Heart left ventricle (tissue), 16 donors: ENCODE results near the gene TUBG2. TPM values are rescaled to one million over a fixed set of nuclear protein-coding genes. Genes with fewer than 3 reads are reported as not detected.

ENCODE experiments used
- ATAC-seq, 4 donors: fragments of 200-7000 bp; cut with Tn5 transposase; one replicate each; pipeline ENCODE4 v1.9.1; 2020 to 2022; ENCODE audit warnings: moderate library complexity in 4 of 4, mild to moderate bottlenecking in 3 of 4, moderate number of reproducible peaks in 1 of 4
- DNase-seq, 5 donors: peaks; one replicate each; pipeline ENCODE4 v3.0.0-alpha.2; 2020
- H3K27ac ChIP-seq, 12 donors: fragments of 200-600 bp; sonication (generic) in 4 of 12; one replicate each; pipeline versions ENCODE4 v1.5.0 to v1.8.0; 2016 to 2022; ENCODE audit warnings: mild to moderate bottlenecking in 2 of 12
- H3K27me3 ChIP-seq, 9 donors: fragments of 200-600 bp; sonication (generic) in 2 of 9; one replicate each; pipeline versions ENCODE4 v1.5.1 to v1.8.0; 2016 to 2022; ENCODE audit warnings: mild to moderate bottlenecking in 3 of 9
- H3K36me3 ChIP-seq, 9 donors: fragments of 200-600 bp; sonication (generic) in 2 of 9; one replicate each; pipeline versions ENCODE4 v1.5.0 to v1.8.0; 2018 to 2022; ENCODE audit warnings: mild to moderate bottlenecking in 2 of 9
- H3K4me1 ChIP-seq, 12 donors: fragments of 200-600 bp; sonication (generic) in 4 of 12; one replicate each; pipeline versions ENCODE4 v1.5.0 to v1.8.0; 2016 to 2022; ENCODE audit warnings: mild to moderate bottlenecking in 3 of 12
- H3K4me3 ChIP-seq, 12 donors: fragments of 200-600 bp; sonication (generic) in 4 of 12; one replicate each; pipeline versions ENCODE4 v1.5.0 to v1.8.0; 2017 to 2022; ENCODE audit warnings: mild to moderate bottlenecking in 9 of 12, moderate library complexity in 4 of 12
- H3K9me3 ChIP-seq, 12 donors: fragments of 200-600 bp; sonication (generic) in 4 of 12; one replicate each; pipeline versions ENCODE4 v1.5.0 to v1.8.0; 2016 to 2022; ENCODE audit warnings: mild to moderate bottlenecking in 1 of 12
- POLR2A ChIP-seq, 2 donors: fragments of 450-650 bp; IDR thresholded peaks; one replicate each; pipeline ENCODE4 v1.6.1; 2017; ENCODE audit warnings: antibody characterized with exemption in 2 of 2, mild to moderate bottlenecking in 2 of 2, moderate library complexity in 2 of 2
- WGBS, 4 donors: extraction: QIAGEN DNeasy Blood & Tissue Kit in 2 of 4; methylation state at CpG; one replicate each; pipeline versions ENCODE4 v1.1.5 to v1.1.7; 2013 to 2018; 5-methylcytosine and 5-hydroxymethylcytosine counted together
- intact Hi-C, 10 donors: fragments of 100-400 bp; cut with DNase I; formaldehyde crosslinking; loops; one replicate each; pipeline versions ENCODE4 v1.11.1 to v1.14.2; 2022
- microRNA-seq, 4 donors: library from miRNA; unstranded; fragments of <30 nt; microRNA quantifications; one replicate each; pipeline versions ENCODE4 to v1.2.0, GENCODE V29; 2017 to 2020
- polyA plus RNA-seq, 2 donors: library from polyadenylated mRNA; stranded (reverse); fragments of 200-250 nt; gene quantifications; one replicate each; pipeline ENCODE4 v1.2.3, GENCODE V29; 2013
- total RNA-seq, 9 donors: library from RNA; depleted of rRNA in 2 of 9; stranded (reverse); fragments of >200 nt in 2 of 9; fragmentation: NEBNext Ultra II Directional in 3 of 9; extraction: Animal tissue kit (Norgen Biotek cat#: 25700) in 3 of 9; gene quantifications; one replicate each; pipeline versions ENCODE4 v1.1.0 to v1.2.4, GENCODE V29; 2016 to 2023
- TF ChIP-seq, protein P1 (sequence below), 12 donors: fragments of 200-600 bp; sonication (generic) in 4 of 12; IDR thresholded peaks; one replicate each; pipeline versions ENCODE4 v1.5.0 to v1.8.0; 2018 to 2022; ENCODE audit warnings: antibody characterized with exemption in 12 of 12, mild to moderate bottlenecking in 5 of 12
- donor health status: ischemic (EF 13 %, LVEDD 7.1; RV severe dilation, severe dysfunction).
- donor health status: healthy with polysubstance abuse.
- donor health status: DM: no; HTN: yes; CAD: no.
- donor health status: DM: no; HTN: no; CAD: no.
- donor health status: ischemic (EF 25% LVEDD 6.9; RV normal size, moderate dysfunction).
- donor health status: ischemic (EF 25% LVEDD 5.7; RV mildly dilated, moderate dysfunction).
- donor health status: healthy.
- donor health status: DM: yes; HTN: yes; CAD: no.
- donor health status: ischemic (EF 35%, LVEDD 5.7; RV mildly dilated, moderate dysfunction).
- donor health status: nonischemic (EF 11% LVEDD 7.7; RV severe dilation, severe dysfunction).
- donor health status: DM: yes; HTN: yes; CAD: no.
- donor health status: PGD.
- donor health status: ischemic (EF 29% LVEDD 5.4; RV normal size, mild dysfunction).
- donor health status: nonischemic (EF 23%, LVEDD 6.1; RV moderate dilation, normal function).

Gene TUBG2
- total and polyA plus RNA-seq, 11 donors, result 8.6 to 28.2 (median 15.3) TPM

DNA sequence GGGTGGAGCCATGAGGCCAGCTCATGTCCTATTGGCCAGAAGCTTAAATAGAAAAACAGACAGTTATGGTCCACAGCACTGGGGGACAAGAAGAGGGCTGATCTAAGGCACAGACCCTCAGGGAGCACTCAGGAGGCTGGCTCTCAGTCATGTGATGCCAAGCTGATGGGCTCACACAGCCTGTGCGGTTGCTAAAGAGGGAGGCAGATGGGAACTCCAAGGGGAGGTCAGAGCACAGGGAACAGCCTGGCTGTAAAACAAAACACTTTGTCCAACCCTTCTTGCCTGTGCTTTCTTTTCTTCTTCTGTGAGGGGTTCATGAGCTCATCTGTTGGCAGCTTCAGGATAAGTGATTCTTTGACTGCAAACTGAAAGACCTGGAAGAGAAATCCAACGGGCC is 50.5 kb downstream of the TUBG2 start:
- Histone ChIP-seq H3K36me3 (peaks cover 9 to 100% (median 100%) of the 10 kb centered on the region in 9 donors), H3K27me3 (no peaks in the 10 kb centered on the region), H3K9me3 (no peaks in the 10 kb centered on the region), H3K27ac (no peak overlapping the region), H3K4me3 (no peak overlapping the region), H3K4me1 (no peaks in the 10 kb centered on the region)
- intact Hi-C loops, result no loop called here
- 64 to 75% (median 68%) methylated on average over 2 of the region's 2 CpGs for WGBS, 4 donors
- no peak for ATAC-seq
- no peak for DNase-seq
- TF ChIP-seq, protein P1, sequence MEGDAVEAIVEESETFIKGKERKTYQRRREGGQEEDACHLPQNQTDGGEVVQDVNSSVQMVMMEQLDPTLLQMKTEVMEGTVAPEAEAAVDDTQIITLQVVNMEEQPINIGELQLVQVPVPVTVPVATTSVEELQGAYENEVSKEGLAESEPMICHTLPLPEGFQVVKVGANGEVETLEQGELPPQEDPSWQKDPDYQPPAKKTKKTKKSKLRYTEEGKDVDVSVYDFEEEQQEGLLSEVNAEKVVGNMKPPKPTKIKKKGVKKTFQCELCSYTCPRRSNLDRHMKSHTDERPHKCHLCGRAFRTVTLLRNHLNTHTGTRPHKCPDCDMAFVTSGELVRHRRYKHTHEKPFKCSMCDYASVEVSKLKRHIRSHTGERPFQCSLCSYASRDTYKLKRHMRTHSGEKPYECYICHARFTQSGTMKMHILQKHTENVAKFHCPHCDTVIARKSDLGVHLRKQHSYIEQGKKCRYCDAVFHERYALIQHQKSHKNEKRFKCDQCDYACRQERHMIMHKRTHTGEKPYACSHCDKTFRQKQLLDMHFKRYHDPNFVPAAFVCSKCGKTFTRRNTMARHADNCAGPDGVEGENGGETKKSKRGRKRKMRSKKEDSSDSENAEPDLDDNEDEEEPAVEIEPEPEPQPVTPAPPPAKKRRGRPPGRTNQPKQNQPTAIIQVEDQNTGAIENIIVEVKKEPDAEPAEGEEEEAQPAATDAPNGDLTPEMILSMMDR (IDR thresholded peaks at IDR 0.05), result no peak
- TF ChIP-seq POLR2A (IDR thresholded peaks at IDR 0.05), result no peak

Small RNAs within 50 kb of the gene (microRNA-seq; reads per million reads assigned to microRNA genes)
- 0 to 1.4 (median 0.29) reads per million in 4 donors for gene MIR6780A

Other genes starting within 250 kb of the TUBG2 start
- 100 to 1,000 TPM; 195 to 318 (median 253) TPM for gene CAVIN1, start 236.0 kb upstream of the TUBG2 start, total RNA-seq
- 100 to 1,000 TPM; 140 to 281 TPM for gene CAVIN1, start 236.0 kb upstream of the TUBG2 start, polyA plus RNA-seq
- gene ATP6V0A1, start 200.4 kb upstream of the TUBG2 start, total RNA-seq, result 10 to 100 TPM; 30.3 to 65.9 (median 35.9) TPM
- gene ATP6V0A1, start 200.4 kb upstream of the TUBG2 start, polyA plus RNA-seq, result 10 to 100 TPM; 24.3 to 40.6 TPM
- gene NAGLU, start 123.0 kb upstream of the TUBG2 start, total RNA-seq, result 10 to 100 TPM in 8 of 9 donors, 1 to 10 TPM in 1; 8.4 to 22.0 (median 12.5) TPM
- gene NAGLU, start 123.0 kb upstream of the TUBG2 start, polyA plus RNA-seq, result 10 to 100 TPM; 10.4 to 19.1 TPM
- 1 to 10 TPM in 3 of 9 donors, under 1 TPM in 5, not detected in 1; 0.32 to 1.7 (median 0.97) TPM for gene HSD17B1, start 106.4 kb upstream of the TUBG2 start, total RNA-seq
- 1 to 10 TPM; 1.2 to 1.8 TPM for gene HSD17B1, start 106.4 kb upstream of the TUBG2 start, polyA plus RNA-seq
- gene COASY, start 97.1 kb upstream of the TUBG2 start, total RNA-seq, result 10 to 100 TPM; 24.3 to 50.4 (median 33.2) TPM
- gene COASY, start 97.1 kb upstream of the TUBG2 start, polyA plus RNA-seq, result 10 to 100 TPM; 37.5 to 59.1 TPM
- gene MLX, start 92.2 kb upstream of the TUBG2 start, total RNA-seq, result 10 to 100 TPM; 48.1 to 76.2 (median 57.9) TPM
- gene MLX, start 92.2 kb upstream of the TUBG2 start, polyA plus RNA-seq, result 10 to 100 TPM; 53.1 to 71.7 TPM
- 1 to 10 TPM in 7 of 9 donors, under 1 TPM in 2; 0.71 to 4.1 (median 2.0) TPM for gene PSMC3IP, start 81.6 kb upstream of the TUBG2 start, total RNA-seq
- 1 to 10 TPM; 2.1 to 2.9 TPM for gene PSMC3IP, start 81.6 kb upstream of the TUBG2 start, polyA plus RNA-seq
- 10 to 100 TPM; 21.3 to 39.0 (median 28.3) TPM for gene RETREG3, start 49.9 kb upstream of the TUBG2 start, total RNA-seq
- gene RETREG3, start 49.9 kb upstream of the TUBG2 start, polyA plus RNA-seq, result 10 to 100 TPM; 12.2 to 16.8 TPM
- 10 to 100 TPM; 31.5 to 80.1 (median 49.3) TPM for gene TUBG1, start 49.6 kb upstream of the TUBG2 start, total RNA-seq
- gene TUBG1, start 49.6 kb upstream of the TUBG2 start, polyA plus RNA-seq, result 100 to 1,000 TPM in 1 of 2 donors, 10 to 100 TPM in 1; 46.4 to 112 TPM
- 10 to 100 TPM; 17.8 to 25.9 (median 23.6) TPM for gene PLEKHH3, start 17.7 kb downstream of the TUBG2 start, total RNA-seq
- gene PLEKHH3, start 17.7 kb downstream of the TUBG2 start, polyA plus RNA-seq, result 10 to 100 TPM; 19.5 to 19.9 TPM
- 1 to 10 TPM; 1.2 to 3.1 (median 2.1) TPM for gene CCR10, start 22.6 kb downstream of the TUBG2 start, total RNA-seq
- gene CCR10, start 22.6 kb downstream of the TUBG2 start, polyA plus RNA-seq, result 1 to 10 TPM; 1.1 to 2.1 TPM
- gene CNTNAP1, start 23.2 kb downstream of the TUBG2 start, total RNA-seq, result 10 to 100 TPM in 1 of 9 donors, 1 to 10 TPM in 8; 1.3 to 17.9 (median 3.1) TPM
- gene CNTNAP1, start 23.2 kb downstream of the TUBG2 start, polyA plus RNA-seq, result 1 to 10 TPM; 2.2 to 4.3 TPM
- 10 to 100 TPM; 29.7 to 50.2 (median 41.5) TPM for gene EZH1, start 85.8 kb downstream of the TUBG2 start, total RNA-seq
- gene EZH1, start 85.8 kb downstream of the TUBG2 start, polyA plus RNA-seq, result 10 to 100 TPM; 18.8 to 23.8 TPM
- gene RAMP2, start 101.9 kb downstream of the TUBG2 start, total RNA-seq, result 10 to 100 TPM; 31.2 to 58.3 (median 39.7) TPM
- gene RAMP2, start 101.9 kb downstream of the TUBG2 start, polyA plus RNA-seq, result 10 to 100 TPM; 33.1 to 82.0 TPM
- 10 to 100 TPM; 32.7 to 50.4 (median 37.9) TPM for gene VPS25, start 114.2 kb downstream of the TUBG2 start, total RNA-seq
- gene VPS25, start 114.2 kb downstream of the TUBG2 start, polyA plus RNA-seq, result 10 to 100 TPM; 33.1 to 88.4 TPM
- 1 to 10 TPM in 1 of 9 donors, not detected in 8; 1.2 TPM for gene WNK4, start 121.3 kb downstream of the TUBG2 start, total RNA-seq
- not detected for gene WNK4, start 121.3 kb downstream of the TUBG2 start, polyA plus RNA-seq
- 10 to 100 TPM; 56.2 to 97.1 (median 71.8) TPM for gene COA3, start 139.4 kb downstream of the TUBG2 start, total RNA-seq
- 100 to 1,000 TPM; 110 to 136 TPM for gene COA3, start 139.4 kb downstream of the TUBG2 start, polyA plus RNA-seq
- not detected for gene CNTD1, start 139.6 kb downstream of the TUBG2 start, total RNA-seq
- gene CNTD1, start 139.6 kb downstream of the TUBG2 start, polyA plus RNA-seq, result under 1 TPM; 0.10 to 0.38 TPM
- 10 to 100 TPM; 70.8 to 94.9 (median 79.8) TPM for gene BECN1, start 165.0 kb downstream of the TUBG2 start, total RNA-seq
- 10 to 100 TPM; 29.9 to 91.9 TPM for gene BECN1, start 165.0 kb downstream of the TUBG2 start, polyA plus RNA-seq
- 100 to 1,000 TPM in 1 of 9 donors, 10 to 100 TPM in 8; 59.7 to 105 (median 67.7) TPM for gene PSME3, start 174.1 kb downstream of the TUBG2 start, total RNA-seq
- 100 to 1,000 TPM in 1 of 2 donors, 10 to 100 TPM in 1; 47.4 to 157 TPM for gene PSME3, start 174.1 kb downstream of the TUBG2 start, polyA plus RNA-seq
- gene AOC2, start 185.3 kb downstream of the TUBG2 start, total RNA-seq, result under 1 TPM; 0.21 to 0.88 (median 0.44) TPM
- under 1 TPM; 0.23 to 0.50 TPM for gene AOC2, start 185.3 kb downstream of the TUBG2 start, polyA plus RNA-seq
- gene AOC3, start 191.9 kb downstream of the TUBG2 start, total RNA-seq, result 10 to 100 TPM in 4 of 9 donors, 1 to 10 TPM in 5; 3.9 to 55.4 (median 9.2) TPM
- 10 to 100 TPM; 10.2 to 11.8 TPM for gene AOC3, start 191.9 kb downstream of the TUBG2 start, polyA plus RNA-seq
- not detected for gene G6PC1, start 241.5 kb downstream of the TUBG2 start, total RNA-seq
- gene G6PC1, start 241.5 kb downstream of the TUBG2 start, polyA plus RNA-seq, result not detected